Epidermal melanocyte (primary cell): Measurements from ENCODE around the gene EIF6.

Experiments
- DNase-seq: peaks from one replicate; pipeline ENCODE4 v3.0.0; 2011; ENCODE audit warnings: low spot score; ENCODE audit not compliant: insufficient read length

EIF6 gene

GRCh38 chr20:35314816-35315631, 30.5 kb upstream of the EIF6 start:
- no peak for DNase-seq

GRCh38 chr20:35312318-35312717, 27.7 kb upstream of the EIF6 start:
- DNase-seq = peak; percentile 12

DNA sequence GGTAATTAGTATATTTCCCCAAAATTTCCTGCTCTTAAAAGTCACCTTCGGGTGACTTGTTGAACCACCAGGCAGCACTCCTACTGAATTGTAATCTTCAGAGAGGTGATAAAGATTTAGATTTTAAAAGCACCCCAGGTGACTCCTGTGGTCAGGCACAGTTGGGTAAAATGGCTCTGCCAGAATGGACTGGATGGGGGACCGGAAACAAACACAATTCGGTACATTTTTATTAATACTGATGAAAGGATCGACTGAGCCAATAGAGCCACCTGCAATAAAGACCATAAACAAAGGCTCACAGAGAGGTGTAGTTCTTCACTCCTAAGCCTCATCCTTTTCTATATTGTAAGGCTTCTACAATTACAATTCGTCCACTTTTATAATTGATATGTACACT, 27.2 kb upstream of the EIF6 start:
- no peak for DNase-seq

GRCh38 chr20:35311409-35311808, 26.8 kb upstream of the EIF6 start:
- no peak for DNase-seq

- DNase-seq = peak; percentile 35
Measured at GRCh38 chr20:35307666-35308653, 23.4 kb upstream of the EIF6 start.

DNA sequence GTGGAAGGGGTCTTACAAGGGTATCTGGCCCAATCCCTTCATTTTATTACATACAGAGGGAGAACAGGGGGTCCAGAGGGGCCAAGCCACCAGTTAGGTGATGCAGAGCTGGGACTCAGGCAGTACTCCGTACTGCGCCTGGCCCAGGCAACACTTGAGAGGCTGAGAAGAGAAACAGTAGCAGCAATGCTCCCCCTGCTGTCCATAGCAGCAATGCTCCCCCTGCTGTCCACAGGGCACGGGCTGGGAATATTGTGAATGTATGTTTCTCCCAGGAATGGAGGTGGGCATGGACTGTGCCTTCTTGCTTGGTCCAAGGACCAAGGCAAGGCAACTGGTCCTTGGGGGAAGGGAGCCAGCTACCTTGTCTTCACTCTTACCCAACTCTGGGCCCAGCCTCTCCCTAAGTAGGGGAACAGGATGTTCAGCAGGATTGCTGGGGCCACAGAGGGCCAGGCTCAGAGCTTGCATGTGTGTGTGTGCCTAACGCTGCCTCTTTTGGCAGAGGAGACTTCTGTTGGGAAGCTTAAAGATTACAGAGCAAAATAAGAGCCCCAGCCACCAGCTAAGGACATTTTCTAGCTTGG, 22.5 kb upstream of the EIF6 start:
- DNase-seq = peak; percentile 32

DNA sequence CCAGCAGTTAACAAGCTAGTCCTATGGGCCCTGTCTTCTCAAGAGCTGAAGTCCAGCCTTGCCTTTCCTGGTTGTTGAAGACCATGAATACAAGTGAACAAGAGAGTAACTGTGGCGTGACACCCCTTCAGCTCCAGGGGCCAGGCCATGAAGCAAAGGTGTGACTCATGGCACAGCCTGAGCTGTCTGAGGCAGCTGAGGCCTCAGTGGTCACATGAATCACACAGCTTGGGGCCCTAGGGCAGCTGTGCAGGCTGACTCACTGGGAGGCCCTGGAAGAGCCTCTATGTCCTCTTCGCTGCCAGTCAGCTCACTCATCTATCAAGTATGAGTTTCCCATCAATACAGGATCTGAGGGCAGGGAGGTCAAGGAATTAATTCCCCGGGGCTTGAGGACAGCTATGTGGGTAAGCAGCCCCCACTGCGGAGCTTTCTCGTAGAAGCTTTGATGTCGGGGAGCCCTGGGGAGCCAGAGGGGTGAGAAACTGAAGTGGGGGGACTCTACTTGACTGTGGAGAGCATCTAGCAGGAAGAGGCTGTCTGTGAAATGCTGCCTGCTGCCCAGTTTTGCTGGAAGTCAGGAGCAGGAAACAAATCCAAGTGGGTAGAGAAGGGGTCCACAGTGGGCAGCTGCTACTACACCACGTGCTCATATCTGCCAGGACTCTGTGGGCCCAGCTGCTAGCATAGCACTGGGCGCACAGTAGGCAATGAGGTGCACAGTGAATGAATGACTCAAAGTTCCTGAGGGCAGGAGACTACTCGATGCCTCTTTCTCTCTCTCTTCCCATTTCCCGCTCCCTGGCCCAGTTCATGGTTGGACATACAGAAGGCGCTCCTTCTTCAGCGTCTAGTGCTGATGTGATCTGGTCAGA, 21.3 kb upstream of the EIF6 start:
- peak; percentile 80 for DNase-seq

DNA sequence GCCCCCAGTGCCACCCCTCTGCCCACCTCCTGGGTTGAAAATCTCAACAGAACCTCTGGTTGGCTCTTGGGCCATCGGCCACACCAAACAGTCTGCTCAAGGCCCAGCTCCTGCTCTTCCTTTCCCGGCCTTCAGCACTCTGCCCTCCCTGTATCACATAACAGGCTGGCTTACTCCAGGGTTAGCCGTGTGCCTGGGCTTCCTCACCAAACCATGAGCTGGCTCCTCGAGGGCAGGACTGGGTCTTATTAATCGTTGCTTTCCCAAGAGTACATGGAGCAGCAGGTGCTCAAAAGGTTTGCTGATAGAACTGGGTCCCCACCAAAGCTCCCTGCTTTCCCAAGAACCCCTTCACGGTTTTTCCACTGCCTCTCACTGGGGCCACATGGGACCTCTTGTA, 20.4 kb upstream of the EIF6 start:
- no peak for DNase-seq

- peak; percentile 54 for DNase-seq
Measured at GRCh38 chr20:35303735-35304491, 19.3 kb upstream of the EIF6 start.

DNA sequence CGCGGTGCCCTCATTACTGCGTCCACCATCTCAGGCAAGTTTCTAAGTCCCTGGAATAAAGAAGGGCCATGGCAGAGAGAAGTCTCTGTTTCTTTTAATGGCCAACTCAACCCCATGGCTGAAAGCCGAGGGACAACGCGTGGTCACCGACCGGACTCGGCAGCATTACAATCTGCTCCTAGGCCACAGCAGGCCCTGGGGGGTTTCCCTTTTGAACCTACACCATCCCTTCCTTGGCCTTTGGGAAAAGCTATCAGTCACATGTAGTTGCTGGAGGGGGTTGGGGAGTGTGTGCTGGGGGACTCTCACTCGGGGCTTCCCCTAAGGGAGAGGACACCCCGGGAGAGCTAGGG, 18.8 kb upstream of the EIF6 start:
- peak; percentile 10 for DNase-seq

- peak; percentile 13 for DNase-seq
Measured at GRCh38 chr20:35302421-35303335, 18.1 kb upstream of the EIF6 start.

GRCh38 chr20:35301426-35301825, 16.9 kb upstream of the EIF6 start:
- DNase-seq = no peak

DNA sequence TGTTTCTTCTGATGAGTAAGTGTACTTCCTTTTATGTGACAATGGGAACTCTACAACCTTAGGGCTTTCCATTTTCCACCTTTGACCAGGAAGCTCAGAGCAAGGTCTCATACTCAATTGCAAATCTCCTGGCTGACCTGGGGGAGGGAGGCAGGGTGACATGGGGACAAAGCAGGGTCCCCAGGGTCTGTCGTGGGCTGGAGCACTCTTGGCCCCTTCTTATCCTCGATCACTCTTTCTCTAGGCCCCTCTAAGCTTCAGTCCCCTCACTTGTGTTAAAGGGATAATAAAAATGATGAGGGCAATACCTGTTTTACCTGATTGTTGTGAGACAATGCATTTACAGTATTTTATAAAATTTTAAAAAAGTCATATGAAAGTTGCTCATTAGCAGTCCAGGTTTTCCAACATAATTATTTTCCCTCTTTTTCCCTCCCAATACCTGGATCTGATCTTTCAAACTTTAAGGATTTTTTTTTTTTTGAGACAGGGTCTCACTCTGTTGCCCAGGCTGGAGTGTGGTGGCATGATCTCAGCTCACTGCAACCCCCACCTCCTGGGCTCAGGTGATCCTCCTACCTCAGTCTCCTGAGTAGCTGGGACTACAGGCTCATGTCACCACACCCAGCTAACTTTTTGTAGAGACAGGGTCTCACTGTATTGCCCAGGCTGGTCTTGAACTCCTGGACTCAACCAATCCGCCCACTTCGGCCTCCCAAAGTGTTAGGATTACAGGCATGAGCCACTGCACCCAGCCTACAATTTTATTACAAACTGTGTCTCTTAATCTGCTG, 16.1 kb upstream of the EIF6 start:
- no peak for DNase-seq

- peak; percentile 13 for DNase-seq
Measured at GRCh38 chr20:35299780-35300179, 15.2 kb upstream of the EIF6 start.

- DNase-seq = peak; percentile 8
Measured at GRCh38 chr20:35298264-35298663, 13.7 kb upstream of the EIF6 start.

DNA sequence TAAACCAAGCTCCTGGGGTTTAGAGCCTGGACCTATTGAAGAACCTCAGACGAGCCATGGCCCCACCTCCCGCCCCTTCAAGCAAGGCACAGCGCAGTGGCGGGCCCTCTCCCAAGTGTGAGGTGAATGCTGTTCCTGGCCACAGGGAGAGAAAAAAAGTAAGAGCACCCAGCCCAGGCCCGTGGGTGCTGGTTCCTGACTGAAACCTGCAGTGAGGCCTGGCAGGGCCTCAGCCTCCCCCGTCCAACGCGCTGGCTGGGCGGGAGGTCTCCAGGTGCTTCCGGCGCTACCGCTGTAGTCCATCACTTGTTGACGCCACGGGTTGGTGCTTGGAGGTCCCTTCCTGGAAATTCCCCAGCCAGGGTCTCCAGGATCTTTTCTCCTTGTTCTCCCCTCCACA, 13.2 kb upstream of the EIF6 start:
- no peak for DNase-seq

GRCh38 chr20:35297155-35297554, 12.6 kb upstream of the EIF6 start:
- peak; percentile 11 for DNase-seq

DNA sequence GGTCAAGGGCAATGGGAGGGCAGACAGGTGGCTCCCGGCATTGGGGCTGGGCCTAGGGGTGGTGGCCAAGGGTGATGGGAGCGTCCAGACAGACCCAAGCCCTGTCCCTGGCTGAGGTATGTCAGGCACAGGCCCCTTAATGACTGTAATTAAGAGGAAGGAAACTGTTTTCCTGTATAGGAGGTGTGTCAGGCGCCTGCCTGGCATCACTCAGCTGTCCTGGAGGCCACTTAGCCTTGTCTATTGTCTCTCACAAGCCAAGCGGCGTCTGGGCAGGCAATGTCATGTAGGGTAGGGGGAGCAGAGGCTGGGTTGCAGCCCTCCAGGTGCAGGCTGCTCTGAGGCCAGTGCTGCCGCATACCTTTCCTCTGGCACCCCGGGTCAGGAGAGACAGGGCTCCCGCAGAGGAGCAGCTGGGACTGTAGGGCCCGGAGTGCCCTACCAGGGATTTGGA, 11.6 kb upstream of the EIF6 start:
- peak; percentile 11 for DNase-seq
